ENCODE measurements around the gene DAAM2. TPM values are rescaled to one million over a fixed set of nuclear protein-coding genes. Genes with fewer than 3 reads are reported as not detected.

DAAM2 gene
- total RNA-seq, 4 donors from 2014 or later: 3.7 to 55.9 (median 11.9) TPM

- TF ChIP-seq POLR2A (IDR thresholded peaks at IDR 0.05): no peak
- TF ChIP-seq, protein P1, sequence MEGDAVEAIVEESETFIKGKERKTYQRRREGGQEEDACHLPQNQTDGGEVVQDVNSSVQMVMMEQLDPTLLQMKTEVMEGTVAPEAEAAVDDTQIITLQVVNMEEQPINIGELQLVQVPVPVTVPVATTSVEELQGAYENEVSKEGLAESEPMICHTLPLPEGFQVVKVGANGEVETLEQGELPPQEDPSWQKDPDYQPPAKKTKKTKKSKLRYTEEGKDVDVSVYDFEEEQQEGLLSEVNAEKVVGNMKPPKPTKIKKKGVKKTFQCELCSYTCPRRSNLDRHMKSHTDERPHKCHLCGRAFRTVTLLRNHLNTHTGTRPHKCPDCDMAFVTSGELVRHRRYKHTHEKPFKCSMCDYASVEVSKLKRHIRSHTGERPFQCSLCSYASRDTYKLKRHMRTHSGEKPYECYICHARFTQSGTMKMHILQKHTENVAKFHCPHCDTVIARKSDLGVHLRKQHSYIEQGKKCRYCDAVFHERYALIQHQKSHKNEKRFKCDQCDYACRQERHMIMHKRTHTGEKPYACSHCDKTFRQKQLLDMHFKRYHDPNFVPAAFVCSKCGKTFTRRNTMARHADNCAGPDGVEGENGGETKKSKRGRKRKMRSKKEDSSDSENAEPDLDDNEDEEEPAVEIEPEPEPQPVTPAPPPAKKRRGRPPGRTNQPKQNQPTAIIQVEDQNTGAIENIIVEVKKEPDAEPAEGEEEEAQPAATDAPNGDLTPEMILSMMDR (IDR thresholded peaks at IDR 0.05): no peak
- no peak for DNase-seq
- 50% methylated on average over 1 of the region's 9 CpGs; no CpG with 5 or more reads in 1 of the 2 donors for WGBS, 2 donors
- peaks cover 0 to 9% (median 0%) of the 10 kb centered on the region in 3 donors for H3K36me3 ChIP-seq
- no peaks in the 10 kb centered on the region for H3K9me3 ChIP-seq
- H3K4me3 ChIP-seq: no peak overlapping the region
- H3K27me3 ChIP-seq: no peaks in the 10 kb centered on the region
- peak overlapping the region in 2 of 4 donors; percentile 40 to 46 for H3K27ac ChIP-seq
- intact Hi-C loops (cut with DNase I): no loop called here
- H3K4me1 ChIP-seq: peaks cover 0 to 83% (median 3%) of the 10 kb centered on the region in 3 donors
Measured at GRCh38 chr6:39852324-39852723, 60.1 kb downstream of the DAAM2 start.

GRCh38 chr6:39853604-39854003 is 61.4 kb downstream of the DAAM2 start:
- DNase-seq: no peak
- Histone ChIP-seq H3K4me1 (peaks cover 0 to 73% (median 3%) of the 10 kb centered on the region in 3 donors), H3K9me3 (no peaks in the 10 kb centered on the region), H3K27me3 (no peaks in the 10 kb centered on the region), H3K4me3 (no peak overlapping the region), H3K27ac (peak overlapping the region in 3 of 4 donors; percentile 11 to 72 (median 62)), H3K36me3 (peaks cover 0 to 10% (median 0%) of the 10 kb centered on the region in 3 donors)
- intact Hi-C loops (cut with DNase I): no loop called here
- WGBS, 2 donors: 78 to 81% methylated on average over 3 of the region's 3 CpGs
- TF ChIP-seq POLR2A (IDR thresholded peaks at IDR 0.05): no peak
- TF ChIP-seq, protein P1 (IDR thresholded peaks at IDR 0.05): no peak

- Histone ChIP-seq H3K4me1 (peaks cover 0 to 58% (median 0%) of the 10 kb centered on the region in 3 donors), H3K27me3 (no peaks in the 10 kb centered on the region), H3K36me3 (peaks cover 0 to 10% (median 0%) of the 10 kb centered on the region in 3 donors), H3K4me3 (no peak overlapping the region), H3K9me3 (no peaks in the 10 kb centered on the region), H3K27ac (peak overlapping the region in 3 of 4 donors; percentile 62 to 72 (median 71))
- intact Hi-C loops (cut with DNase I): no loop called here
- 67 to 82% methylated on average over 6 to 7 of the region's 7 CpGs for WGBS, 2 donors
- no peak for DNase-seq
- TF ChIP-seq, protein P1 (IDR thresholded peaks at IDR 0.05): no peak
- no peak for TF ChIP-seq POLR2A (IDR thresholded peaks at IDR 0.05)
Measured at GRCh38 chr6:39855356-39855995, 63.3 kb downstream of the DAAM2 start.

DNA sequence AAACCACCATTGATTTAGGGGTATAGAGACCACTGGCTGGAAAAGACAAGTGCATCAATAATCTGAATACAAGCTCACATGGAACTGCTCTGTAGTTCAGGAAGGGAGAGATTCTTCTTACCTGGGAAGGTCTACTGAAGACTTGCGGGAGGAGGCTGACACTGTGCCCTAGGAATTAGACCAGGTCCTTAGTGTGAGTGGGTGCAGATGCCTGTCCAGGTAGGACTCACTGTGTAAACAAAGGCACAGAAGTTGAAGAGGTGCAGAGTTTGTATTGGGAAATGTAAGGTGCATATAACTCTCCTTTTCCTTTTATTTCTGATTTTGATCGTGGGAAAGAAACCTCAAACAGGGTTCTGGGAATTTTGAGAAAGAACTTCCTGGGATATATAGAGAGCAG is 66.8 kb downstream of the DAAM2 start:
- TF ChIP-seq, protein P1 (IDR thresholded peaks at IDR 0.05): no peak
- TF ChIP-seq POLR2A (IDR thresholded peaks at IDR 0.05): no peak
- H3K27me3 ChIP-seq: no peaks in the 10 kb centered on the region
- H3K27ac ChIP-seq: no peak overlapping the region
- H3K9me3 ChIP-seq: no peaks in the 10 kb centered on the region
- peaks cover 0 to 10% (median 0%) of the 10 kb centered on the region in 3 donors for H3K36me3 ChIP-seq
- no peak for DNase-seq
- intact Hi-C loops (cut with DNase I): no loop called here
- H3K4me1 ChIP-seq: peaks cover 0 to 38% (median 0%) of the 10 kb centered on the region in 3 donors
- no peak overlapping the region for H3K4me3 ChIP-seq
- 88% methylated on average over 2 of the region's 2 CpGs for WGBS, 2 donors

GRCh38 chr6:39861663-39862062 is 69.5 kb downstream of the DAAM2 start:
- H3K4me3 ChIP-seq: no peak overlapping the region
- 52 to 57% methylated on average over 3 of the region's 3 CpGs for WGBS, 2 donors
- H3K27me3 ChIP-seq: no peaks in the 10 kb centered on the region
- no peaks in the 10 kb centered on the region for H3K9me3 ChIP-seq
- peak overlapping the region in 2 of 4 donors; percentile 33 to 50 for H3K27ac ChIP-seq
- peaks cover 0 to 7% (median 0%) of the 10 kb centered on the region in 3 donors for H3K36me3 ChIP-seq
- no peak for TF ChIP-seq POLR2A (IDR thresholded peaks at IDR 0.05)
- TF ChIP-seq, protein P1 (IDR thresholded peaks at IDR 0.05): no peak
- intact Hi-C loops (cut with DNase I): no loop called here
- H3K4me1 ChIP-seq: peaks cover 0 to 18% (median 0%) of the 10 kb centered on the region in 3 donors
- DNase-seq: no peak

Data from esophagus squamous epithelium (tissue), 5 donors.